Activated CD4-positive, alpha-beta T cell treated with anti-CD3 and anti-CD28 coated beads, Interleukin-2, amount 50 U/mL, for 16 hours (primary cell): ENCODE measurements around the gene RPL18A.
"Not testable (repeated sequence)": the region's sequence is repeated elsewhere in the genome, so short reads cannot be mapped to it uniquely, and the experiment has no call there.

ENCODE experiments used
- DNase-seq: peaks from one replicate; pipeline ENCODE4 v3.0.0-alpha.2; 2020

RPL18A gene

GRCh38 chr19:17866964-17867486 lies 7.3 kb downstream of the RPL18A start:
- no peak for DNase-seq

- DNase-seq, result no peak
Measured at GRCh38 chr19:17868669-17869068, 9.0 kb downstream of the RPL18A start.

- DNase-seq, result no peak
Measured at GRCh38 chr19:17869114-17869608, 9.5 kb downstream of the RPL18A start.

- DNase-seq, result no peak
Measured at GRCh38 chr19:17871032-17871877, 11.5 kb downstream of the RPL18A start.

- DNase-seq, result no peak
Measured at GRCh38 chr19:17871878-17872250, 12.2 kb downstream of the RPL18A start, which contains the start of gene SLC5A5. SLC5A5 (plus strand) TSS chr19:17871945; CDS start chr19:17872320, 375 bp downstream.

- peak; percentile 83 for DNase-seq
Measured at GRCh38 chr19:17872251-17873001, 12.7 kb downstream of the RPL18A start.

GRCh38 chr19:17873786-17874757 lies 14.4 kb downstream of the RPL18A start:
- DNase-seq, result peak; percentile 74

GRCh38 chr19:17874758-17875135 lies 15.0 kb downstream of the RPL18A start:
- no peak for DNase-seq

- no peak for DNase-seq
Measured at GRCh38 chr19:17877696-17878095, 18.0 kb downstream of the RPL18A start.

- no peak for DNase-seq
Measured at GRCh38 chr19:17879466-17879865, 19.8 kb downstream of the RPL18A start.

- DNase-seq, result no peak
Measured at GRCh38 chr19:17881701-17882100, 22.0 kb downstream of the RPL18A start.

- DNase-seq, result no peak
Measured at GRCh38 chr19:17883627-17884410, 24.1 kb downstream of the RPL18A start.

- no peak for DNase-seq
Measured at GRCh38 chr19:17886515-17886914, 26.8 kb downstream of the RPL18A start.

GRCh38 chr19:17887221-17887620 lies 27.5 kb downstream of the RPL18A start:
- DNase-seq, result not testable (repeated sequence)

GRCh38 chr19:17888260-17888659 lies 28.6 kb downstream of the RPL18A start:
- DNase-seq, result no peak

GRCh38 chr19:17889609-17890214 lies 30.0 kb downstream of the RPL18A start:
- no peak for DNase-seq

GRCh38 chr19:17893766-17894165 lies 34.1 kb downstream of the RPL18A start:
- no peak for DNase-seq

GRCh38 chr19:17902701-17903100 lies 43.0 kb downstream of the RPL18A start:
- no peak for DNase-seq

GRCh38 chr19:17908244-17908643 lies 48.5 kb downstream of the RPL18A start:
- DNase-seq, result no peak

GRCh38 chr19:17909003-17909732 lies 49.5 kb downstream of the RPL18A start:
- DNase-seq, result no peak
